Heart left ventricle (tissue), 16 donors: ENCODE results near the gene NGFR. TPM values are rescaled to one million over a fixed set of nuclear protein-coding genes. Genes with fewer than 3 reads are reported as not detected.

Source experiments
- ATAC-seq, 4 donors: fragments of 200-7000 bp; cut with Tn5 transposase; one replicate each; pipeline ENCODE4 v1.9.1; 2020 to 2022; ENCODE audit warnings: moderate library complexity in 4 of 4, mild to moderate bottlenecking in 3 of 4, moderate number of reproducible peaks in 1 of 4
- DNase-seq, 5 donors: peaks; one replicate each; pipeline ENCODE4 v3.0.0-alpha.2; 2020
- H3K27ac ChIP-seq, 12 donors: fragments of 200-600 bp; sonication (generic) in 4 of 12; one replicate each; pipeline versions ENCODE4 v1.5.0 to v1.8.0; 2016 to 2022; ENCODE audit warnings: mild to moderate bottlenecking in 2 of 12
- H3K27me3 ChIP-seq, 9 donors: fragments of 200-600 bp; sonication (generic) in 2 of 9; one replicate each; pipeline versions ENCODE4 v1.5.1 to v1.8.0; 2016 to 2022; ENCODE audit warnings: mild to moderate bottlenecking in 3 of 9
- H3K36me3 ChIP-seq, 9 donors: fragments of 200-600 bp; sonication (generic) in 2 of 9; one replicate each; pipeline versions ENCODE4 v1.5.0 to v1.8.0; 2018 to 2022; ENCODE audit warnings: mild to moderate bottlenecking in 2 of 9
- H3K4me1 ChIP-seq, 12 donors: fragments of 200-600 bp; sonication (generic) in 4 of 12; one replicate each; pipeline versions ENCODE4 v1.5.0 to v1.8.0; 2016 to 2022; ENCODE audit warnings: mild to moderate bottlenecking in 3 of 12
- H3K4me3 ChIP-seq, 12 donors: fragments of 200-600 bp; sonication (generic) in 4 of 12; one replicate each; pipeline versions ENCODE4 v1.5.0 to v1.8.0; 2017 to 2022; ENCODE audit warnings: mild to moderate bottlenecking in 9 of 12, moderate library complexity in 4 of 12
- H3K9me3 ChIP-seq, 12 donors: fragments of 200-600 bp; sonication (generic) in 4 of 12; one replicate each; pipeline versions ENCODE4 v1.5.0 to v1.8.0; 2016 to 2022; ENCODE audit warnings: mild to moderate bottlenecking in 1 of 12
- CTCF ChIP-seq, 12 donors: fragments of 200-600 bp; sonication (generic) in 4 of 12; IDR thresholded peaks; one replicate each; pipeline versions ENCODE4 v1.5.0 to v1.8.0; 2018 to 2022; ENCODE audit warnings: antibody characterized with exemption in 12 of 12, mild to moderate bottlenecking in 5 of 12
- POLR2A ChIP-seq, 2 donors: fragments of 450-650 bp; IDR thresholded peaks; one replicate each; pipeline ENCODE4 v1.6.1; 2017; ENCODE audit warnings: antibody characterized with exemption in 2 of 2, mild to moderate bottlenecking in 2 of 2, moderate library complexity in 2 of 2
- WGBS, 4 donors: extraction: QIAGEN DNeasy Blood & Tissue Kit in 2 of 4; methylation state at CpG; one replicate each; pipeline versions ENCODE4 v1.1.5 to v1.1.7; 2013 to 2018; 5-methylcytosine and 5-hydroxymethylcytosine counted together
- intact Hi-C, 10 donors: fragments of 100-400 bp; cut with DNase I; formaldehyde crosslinking; loops; one replicate each; pipeline versions ENCODE4 v1.11.1 to v1.14.2; 2022
- long read RNA-seq, 3 donors: library from polyadenylated mRNA; unstranded; transcript quantifications; one replicate each; pipeline ENCODE4 v2.0.0, GENCODE V29; 2020 to 2021
- polyA plus RNA-seq, 2 donors: library from polyadenylated mRNA; stranded (reverse); fragments of 200-250 nt; gene quantifications; one replicate each; pipeline ENCODE4 v1.2.3, GENCODE V29; 2013
- total RNA-seq, 9 donors: library from RNA; depleted of rRNA in 2 of 9; stranded (reverse); fragments of >200 nt in 2 of 9; fragmentation: NEBNext Ultra II Directional in 3 of 9; extraction: Animal tissue kit (Norgen Biotek cat#: 25700) in 3 of 9; gene quantifications; one replicate each; pipeline versions ENCODE4 v1.1.0 to v1.2.4, GENCODE V29; 2016 to 2023
- donor health status: ischemic (EF 13 %, LVEDD 7.1; RV severe dilation, severe dysfunction).
- donor health status: healthy with polysubstance abuse.
- donor health status: DM: no; HTN: yes; CAD: no.
- donor health status: DM: no; HTN: no; CAD: no.
- donor health status: ischemic (EF 25% LVEDD 6.9; RV normal size, moderate dysfunction).
- donor health status: ischemic (EF 25% LVEDD 5.7; RV mildly dilated, moderate dysfunction).
- donor health status: healthy.
- donor health status: DM: yes; HTN: yes; CAD: no.
- donor health status: ischemic (EF 35%, LVEDD 5.7; RV mildly dilated, moderate dysfunction).
- donor health status: nonischemic (EF 11% LVEDD 7.7; RV severe dilation, severe dysfunction).
- donor health status: DM: yes; HTN: yes; CAD: no.
- donor health status: PGD.
- donor health status: ischemic (EF 29% LVEDD 5.4; RV normal size, mild dysfunction).
- donor health status: nonischemic (EF 23%, LVEDD 6.1; RV moderate dilation, normal function).

Gene NGFR
- 10 to 100 TPM in 5 of 9 donors, 1 to 10 TPM in 4; 2.3 to 16.8 (median 11.3) TPM for total RNA-seq
- 1 to 10 TPM; 4.6 to 5.7 TPM for polyA plus RNA-seq
- long read RNA-seq, donor 1, partial matches to known transcripts: 5 of 8 reads
- long read RNA-seq, donor 1, other reads (novel, unspliced or antisense): 1 of 8 reads
- long read RNA-seq, donor 2, partial matches to known transcripts: 12 of 15 reads
- long read RNA-seq, donor 2, other reads (novel, unspliced or antisense): 0 of 15 reads
- long read RNA-seq, donor 3, transcript NGFR-201 (6 exons, 3,417 nt): major isoform, 5 of 16 reads
- long read RNA-seq, donor 3, partial matches to known transcripts: 10 of 16 reads
- long read RNA-seq, donor 3, other reads (novel, unspliced or antisense): 1 of 16 reads

DNA sequence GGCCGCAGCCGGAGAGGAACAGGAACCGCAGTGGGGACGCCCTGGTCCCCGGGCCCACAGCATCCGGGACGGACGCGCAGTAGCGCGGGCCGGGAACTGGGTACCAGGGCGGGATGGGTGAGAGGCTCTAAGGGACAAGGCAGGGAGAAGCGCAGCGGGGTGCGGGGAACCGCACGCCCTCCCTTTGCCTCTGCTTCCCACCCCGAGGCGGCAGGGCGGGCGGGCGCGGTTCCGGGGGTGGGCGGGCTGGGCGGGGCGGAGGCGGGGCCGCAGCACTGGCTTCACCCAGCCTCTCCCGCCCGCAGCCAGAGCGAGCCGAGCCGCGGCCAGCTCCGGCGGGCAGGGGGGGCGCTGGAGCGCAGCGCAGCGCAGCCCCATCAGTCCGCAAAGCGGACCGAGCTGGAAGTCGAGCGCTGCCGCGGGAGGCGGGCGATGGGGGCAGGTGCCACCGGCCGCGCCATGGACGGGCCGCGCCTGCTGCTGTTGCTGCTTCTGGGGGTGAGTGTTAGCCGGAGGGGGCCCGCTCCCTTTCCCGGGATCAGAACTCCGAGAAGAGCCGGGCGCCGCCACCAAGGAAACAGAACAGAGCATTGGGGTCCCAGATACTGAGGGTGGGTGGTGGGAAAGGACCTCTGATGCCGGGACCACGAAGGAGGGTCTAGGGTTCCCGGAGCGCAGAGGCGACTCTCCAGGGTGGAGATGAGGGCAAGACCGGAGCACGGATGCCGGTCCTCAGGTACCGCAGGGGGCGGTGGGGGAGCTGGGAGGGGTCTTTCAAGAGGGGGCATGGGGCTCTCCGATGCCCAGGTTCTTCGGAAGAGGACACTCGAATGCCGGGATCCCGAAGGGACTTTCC, at the start of gene NGFR:
Gene NGFR, plus strand, starts transcription at position 308 of the 856 bp plus-strand sequence. Its CDS starts 125 bp downstream, at position 433.
- no peaks in the 10 kb centered on the region for H3K36me3 ChIP-seq
- peak within 1 kb of the TSS in 5 of 12 donors; percentile 5 to 64 (median 26) for H3K27ac ChIP-seq
- intact Hi-C loops: loop anchor here in 7 of 10 donors (5.0 to 10.0 kb wide), 5 partner anchors 52 to 62 kb away; no protein-coding TSS in a partner anchor
- H3K9me3 ChIP-seq: no peaks in the 10 kb centered on the region
- peak in 4 of 5 donors; percentile 51 to 79 (median 60) for DNase-seq
- H3K4me1 ChIP-seq: peaks cover 0 to 38% (median 25%) of the 10 kb centered on the region in 12 donors
- peak within 1 kb of the TSS; percentile 29 to 76 (median 56) for H3K4me3 ChIP-seq
- TF ChIP-seq POLR2A (IDR thresholded peaks at IDR 0.05) (peak in 1 of 2 donors; percentile 61), CTCF (IDR thresholded peaks at IDR 0.05) (peak in 4 of 12 donors; percentile 4 to 42 (median 22))
- 1% methylated on average over 36 to 79 of the region's 79 CpGs for WGBS, 4 donors
- H3K27me3 ChIP-seq: peaks cover 17 to 64% (median 43%) of the 10 kb centered on the region in 9 donors
- peak in 3 of 4 donors; percentile 74 to 77 (median 76) for ATAC-seq

DNA sequence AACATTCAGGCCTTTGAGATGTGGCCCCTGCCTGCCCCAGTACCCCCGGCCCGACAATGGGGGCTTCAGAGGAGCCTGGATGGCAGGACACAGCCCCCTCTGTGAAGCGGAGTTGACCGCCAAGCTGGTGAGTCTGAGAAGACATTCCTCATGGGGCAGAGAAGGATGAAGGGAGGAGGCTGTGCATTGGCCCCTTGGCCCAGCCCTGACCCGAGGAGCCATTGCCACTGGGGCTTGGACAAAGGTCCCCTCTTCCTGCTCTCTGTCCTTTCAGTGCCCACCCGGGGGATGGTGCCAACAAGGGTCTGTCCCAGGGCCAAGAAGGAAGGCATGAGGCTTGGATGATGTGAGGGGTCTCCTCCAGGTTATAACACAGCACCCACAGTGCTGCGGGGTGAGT, 49.5 kb upstream of the NGFR start:
- Histone ChIP-seq H3K36me3 (no peaks in the 10 kb centered on the region), H3K4me1 (peaks cover 0 to 6% (median 0%) of the 10 kb centered on the region in 12 donors), H3K27ac (no peak overlapping the region), H3K4me3 (no peak overlapping the region), H3K9me3 (peaks cover 0 to 4% (median 0%) of the 10 kb centered on the region in 12 donors), H3K27me3 (peaks cover 0 to 23% (median 3%) of the 10 kb centered on the region in 9 donors)
- WGBS, 4 donors: 76 to 89% (median 84%) methylated on average over 7 of the region's 7 CpGs
- TF ChIP-seq POLR2A (IDR thresholded peaks at IDR 0.05) (no peak), CTCF (IDR thresholded peaks at IDR 0.05) (no peak)
- intact Hi-C loops: loop anchor here in 1 of 10 donors (10.0 kb wide), 1 partner anchor 549 kb away; the partner anchor contains the start of gene DLX3
- no peak for ATAC-seq
- DNase-seq: peak in 1 of 5 donors; percentile 9

DNA sequence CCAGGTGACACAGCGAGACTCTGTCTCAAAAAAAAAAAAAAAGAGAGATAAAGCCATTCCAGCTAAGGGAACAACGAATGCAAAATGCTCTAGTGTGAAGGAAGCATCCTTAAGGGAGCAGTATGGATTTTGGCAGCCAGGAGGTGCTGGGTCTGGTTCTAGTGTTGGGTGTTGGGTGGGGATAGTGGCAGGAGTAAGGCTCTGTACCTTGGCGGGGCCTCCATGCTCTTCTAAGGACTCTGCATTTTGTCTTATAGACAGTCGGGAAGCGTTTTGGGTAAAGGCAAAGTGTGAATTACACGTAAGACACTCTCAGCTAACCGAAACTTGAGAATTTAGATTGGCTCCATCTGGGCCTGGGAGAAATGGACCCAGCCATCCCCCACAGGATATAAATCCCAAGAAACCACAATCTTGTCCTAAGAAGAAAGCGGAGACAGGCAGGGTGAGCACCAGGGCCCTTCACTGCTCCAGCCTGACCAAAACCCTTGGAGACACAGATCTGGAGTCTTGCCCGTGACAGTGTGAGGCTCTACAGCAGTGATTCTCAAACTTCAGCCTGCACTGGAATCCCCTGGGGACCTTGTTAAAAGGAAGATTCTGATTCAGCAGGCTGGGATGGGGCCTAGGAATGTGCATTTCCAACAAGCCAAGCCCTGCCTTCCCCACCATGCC, 47.3 kb upstream of the NGFR start:
- peak in 1 of 4 donors; percentile 28 for ATAC-seq
- H3K9me3 ChIP-seq: peaks cover 0 to 4% (median 0%) of the 10 kb centered on the region in 12 donors
- TF ChIP-seq CTCF (IDR thresholded peaks at IDR 0.05) (no peak), POLR2A (IDR thresholded peaks at IDR 0.05) (no peak)
- 75 to 82% (median 76%) methylated on average over 9 of the region's 9 CpGs for WGBS, 4 donors
- DNase-seq: peak in 3 of 5 donors; percentile 42 to 61 (median 49)
- peaks cover 0 to 6% (median 0%) of the 10 kb centered on the region in 12 donors for H3K4me1 ChIP-seq
- H3K36me3 ChIP-seq: no peaks in the 10 kb centered on the region
- peaks cover 0 to 3% (median 0%) of the 10 kb centered on the region in 9 donors for H3K27me3 ChIP-seq
- H3K27ac ChIP-seq: no peak overlapping the region
- intact Hi-C loops: loop anchor here in 1 of 10 donors (10.0 kb wide), 1 partner anchor 547 kb away; the partner anchor contains the start of gene DLX3
- no peak overlapping the region for H3K4me3 ChIP-seq
